ENCODE data around the gene OGFOD3. TPM values are rescaled to one million over a fixed set of nuclear protein-coding genes. Genes with fewer than 3 reads are reported as not detected.

OGFOD3 gene
- total RNA-seq, 1 donor from 2014 or later = 27.1 TPM

- Histone ChIP-seq H3K4me3 (no peak within 1 kb of the TSS), H3K27me3 (ENCODE audit: low read depth) (peaks cover 24% of the 10 kb centered on the region), H3K9me3 (no peaks in the 10 kb centered on the region), H3K36me3 (no peaks in the 10 kb centered on the region), H3K4me1 (no peaks in the 10 kb centered on the region), H3K27ac (no peak within 1 kb of the TSS)
- ATAC-seq (no peak), DNase-seq (no peak)
- TF ChIP-seq, protein P1, sequence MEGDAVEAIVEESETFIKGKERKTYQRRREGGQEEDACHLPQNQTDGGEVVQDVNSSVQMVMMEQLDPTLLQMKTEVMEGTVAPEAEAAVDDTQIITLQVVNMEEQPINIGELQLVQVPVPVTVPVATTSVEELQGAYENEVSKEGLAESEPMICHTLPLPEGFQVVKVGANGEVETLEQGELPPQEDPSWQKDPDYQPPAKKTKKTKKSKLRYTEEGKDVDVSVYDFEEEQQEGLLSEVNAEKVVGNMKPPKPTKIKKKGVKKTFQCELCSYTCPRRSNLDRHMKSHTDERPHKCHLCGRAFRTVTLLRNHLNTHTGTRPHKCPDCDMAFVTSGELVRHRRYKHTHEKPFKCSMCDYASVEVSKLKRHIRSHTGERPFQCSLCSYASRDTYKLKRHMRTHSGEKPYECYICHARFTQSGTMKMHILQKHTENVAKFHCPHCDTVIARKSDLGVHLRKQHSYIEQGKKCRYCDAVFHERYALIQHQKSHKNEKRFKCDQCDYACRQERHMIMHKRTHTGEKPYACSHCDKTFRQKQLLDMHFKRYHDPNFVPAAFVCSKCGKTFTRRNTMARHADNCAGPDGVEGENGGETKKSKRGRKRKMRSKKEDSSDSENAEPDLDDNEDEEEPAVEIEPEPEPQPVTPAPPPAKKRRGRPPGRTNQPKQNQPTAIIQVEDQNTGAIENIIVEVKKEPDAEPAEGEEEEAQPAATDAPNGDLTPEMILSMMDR (IDR thresholded peaks at IDR 0.05) = no peak
- intact Hi-C loops (cut with DNase I) = no loop called here
Measured at GRCh38 chr17:82358465-82359350, 59.7 kb downstream of the OGFOD3 start, which contains the start of gene TEX19. Gene TEX19, plus strand, starts transcription at chr17:82359247. Its CDS starts 2,904 bp downstream, at chr17:82362151.

DNA sequence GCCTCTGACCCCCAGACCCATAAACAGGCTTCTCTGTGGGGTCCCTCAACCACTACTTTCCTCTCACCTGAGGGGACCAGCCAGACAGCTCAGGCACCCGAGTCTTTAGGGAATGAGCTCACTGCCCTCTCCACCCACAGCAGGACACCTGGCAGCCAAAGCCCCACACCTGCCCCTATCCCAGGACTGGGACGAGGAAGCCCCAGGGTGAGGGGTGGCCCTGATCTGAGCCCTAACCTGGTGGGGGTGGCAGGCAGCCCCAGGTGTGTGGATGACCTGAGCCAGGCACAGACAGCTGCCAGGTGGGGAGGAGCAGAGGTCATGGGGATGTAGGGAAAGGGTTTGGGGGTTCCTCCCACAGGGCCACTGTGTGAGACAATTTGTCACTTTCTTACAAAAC, 61.0 kb downstream of the OGFOD3 start:
- Histone ChIP-seq H3K27me3 (ENCODE audit: low read depth) (peaks cover 24% of the 10 kb centered on the region), H3K4me3 (no peak overlapping the region), H3K4me1 (no peaks in the 10 kb centered on the region), H3K9me3 (no peaks in the 10 kb centered on the region), H3K36me3 (no peaks in the 10 kb centered on the region), H3K27ac (peak overlapping the region; percentile 67)
- intact Hi-C loops (cut with DNase I) = no loop called here
- TF ChIP-seq, protein P1 (IDR thresholded peaks at IDR 0.05) = no peak
- ATAC-seq (peak in 1 of 2 donors; percentile 3), DNase-seq (no peak)

DNA sequence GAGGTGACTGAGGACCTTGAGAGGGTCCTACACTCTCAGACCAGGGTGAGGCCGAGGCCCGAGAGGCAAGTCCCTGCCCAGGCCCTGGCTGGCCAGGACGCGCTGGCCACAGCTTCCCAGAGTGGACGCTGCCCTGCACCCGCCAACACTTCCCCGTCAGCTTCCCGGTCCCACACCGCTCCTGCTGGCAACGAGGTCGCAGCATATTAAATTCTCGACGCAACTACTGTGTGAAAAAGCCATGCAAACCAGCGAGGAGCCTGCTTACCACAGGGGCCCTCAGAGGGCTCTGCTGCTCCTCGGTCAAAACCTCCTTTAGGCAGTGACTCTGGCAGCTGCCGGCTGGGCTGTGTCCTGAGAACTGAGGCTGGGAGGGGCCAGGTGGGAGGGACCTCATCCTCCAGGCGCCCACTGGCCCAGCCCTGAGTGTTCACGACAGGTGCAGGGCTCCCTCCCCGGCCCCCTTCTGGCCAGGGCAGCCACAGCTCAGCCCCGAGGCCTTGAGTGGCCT, 61.5 kb downstream of the OGFOD3 start:
- intact Hi-C loops (cut with DNase I) = no loop called here
- H3K4me3 ChIP-seq = peak overlapping the region; percentile 23
- peaks cover 3% of the 10 kb centered on the region for H3K4me1 ChIP-seq
- ATAC-seq (peak; percentile 80 to 86), DNase-seq (no peak)
- TF ChIP-seq, protein P1 (IDR thresholded peaks at IDR 0.05) = no peak
- H3K27ac ChIP-seq = peak overlapping the region; percentile 67
- H3K27me3 ChIP-seq (ENCODE audit: low read depth) = peaks cover 24% of the 10 kb centered on the region
- H3K9me3 ChIP-seq = no peaks in the 10 kb centered on the region
- no peaks in the 10 kb centered on the region for H3K36me3 ChIP-seq

GRCh38 chr17:82355770-82356427, 62.5 kb downstream of the OGFOD3 start:
- H3K9me3 ChIP-seq = no peaks in the 10 kb centered on the region
- peak; percentile 81 for DNase-seq
- intact Hi-C loops (cut with DNase I) = no loop called here
- peak; percentile 84 to 87 for ATAC-seq
- H3K4me3 ChIP-seq = peak overlapping the region; percentile 23
- peaks cover 28% of the 10 kb centered on the region for H3K27me3 ChIP-seq (ENCODE audit: low read depth)
- TF ChIP-seq, protein P1 (IDR thresholded peaks at IDR 0.05) = no peak
- H3K27ac ChIP-seq = peak overlapping the region; percentile 67
- H3K36me3 ChIP-seq = no peaks in the 10 kb centered on the region
- H3K4me1 ChIP-seq = peaks cover 9% of the 10 kb centered on the region

DNA sequence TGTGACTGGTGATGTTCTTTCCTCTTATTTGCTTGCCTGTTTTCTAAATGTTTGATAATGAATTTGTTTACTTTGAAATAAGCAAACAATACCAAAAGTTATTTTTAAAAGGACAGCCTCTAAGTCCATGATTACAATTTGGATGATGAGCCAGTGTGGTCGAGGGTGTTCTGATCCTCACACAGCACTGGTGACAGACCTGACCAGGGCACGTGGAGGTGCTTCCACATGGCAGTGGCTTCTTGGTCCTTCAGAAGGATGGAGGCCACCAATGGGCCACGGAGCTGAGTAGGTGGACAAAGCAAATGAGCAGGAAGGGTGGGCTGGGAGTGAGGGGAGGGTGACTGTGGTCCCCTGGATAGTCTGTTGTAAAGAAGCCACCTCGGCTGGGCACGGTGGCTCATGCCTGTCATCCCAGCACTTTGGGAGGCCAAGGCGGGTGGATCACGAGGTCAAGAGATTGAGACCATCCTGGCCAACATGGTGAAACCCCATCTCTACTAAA, 63.5 kb downstream of the OGFOD3 start:
- peaks cover 28% of the 10 kb centered on the region for H3K27me3 ChIP-seq (ENCODE audit: low read depth)
- no peak overlapping the region for H3K27ac ChIP-seq
- no peaks in the 10 kb centered on the region for H3K9me3 ChIP-seq
- H3K4me3 ChIP-seq = no peak overlapping the region
- TF ChIP-seq, protein P1 (IDR thresholded peaks at IDR 0.05) = no peak
- H3K4me1 ChIP-seq = peaks cover 9% of the 10 kb centered on the region
- ATAC-seq = no peak
- no peaks in the 10 kb centered on the region for H3K36me3 ChIP-seq
- intact Hi-C loops (cut with DNase I) = no loop called here
- DNase-seq = no peak

Data from lower lobe of right lung (tissue), 2 donors.